OCI-LY7 (cell line): ENCODE measurements around the gene AKAP13.

Experiments used
- EZH2phosphoT487 ChIP-seq: fragments of 200-600 bp; sonication (generic); IDR thresholded peaks from 2 replicates; pipeline ENCODE4 v1.6.1; 2018; ENCODE audit warnings: low read depth, borderline replicate concordance, mild to moderate bottlenecking, mixed run types, antibody characterized with exemption, low read length, moderate library complexity, mixed read lengths
- TF ChIP-seq, protein P1 (sequence below): fragments of 200-600 bp; sonication (generic); conservative IDR thresholded peaks from 2 replicates; pipeline ENCODE4 v1.5.1; 2014; ENCODE audit warnings: mild to moderate bottlenecking, antibody characterized with exemption, low read length, moderate library complexity, mixed read lengths

DNA sequence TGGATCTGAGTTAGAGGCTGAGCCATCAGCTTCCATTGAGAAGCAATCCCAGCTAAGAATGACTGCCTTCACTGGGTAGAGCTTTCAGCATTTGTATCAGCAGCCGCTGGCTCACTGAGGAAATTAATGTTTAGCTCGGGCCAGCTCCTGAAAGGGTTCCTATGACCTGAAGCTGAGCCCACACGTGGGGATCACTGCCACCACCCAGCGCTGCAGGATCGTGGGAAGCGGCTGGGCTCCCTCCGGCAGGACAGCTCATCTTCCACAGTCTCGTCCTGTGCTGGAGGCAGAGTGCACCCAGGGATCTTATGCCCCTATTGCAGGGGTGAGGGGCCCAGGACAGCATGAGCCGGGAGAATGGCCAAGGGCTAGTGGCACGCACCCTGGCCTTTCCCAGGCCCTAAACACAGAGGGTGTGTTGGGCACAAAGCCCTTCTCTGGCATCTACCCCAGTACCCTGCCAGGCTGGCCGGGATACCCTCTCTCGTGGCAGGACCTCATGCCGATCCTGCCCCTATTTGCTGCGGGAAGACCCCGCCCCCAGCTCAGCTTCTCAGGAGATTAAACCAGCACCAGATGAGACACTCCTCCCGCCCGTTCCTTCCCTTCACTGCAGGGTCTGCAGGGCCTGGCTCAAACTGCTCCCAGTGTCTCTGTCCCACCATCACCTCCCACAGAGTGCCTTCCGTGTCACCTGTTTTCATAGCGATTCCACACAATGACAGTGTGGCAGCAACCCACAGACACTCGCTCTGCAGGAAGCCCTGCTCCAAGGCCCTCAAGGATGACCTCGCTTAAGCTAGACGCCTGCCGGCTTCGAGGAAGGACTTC, 385.8 kb downstream of the AKAP13 start:
- TF ChIP-seq, protein P1, sequence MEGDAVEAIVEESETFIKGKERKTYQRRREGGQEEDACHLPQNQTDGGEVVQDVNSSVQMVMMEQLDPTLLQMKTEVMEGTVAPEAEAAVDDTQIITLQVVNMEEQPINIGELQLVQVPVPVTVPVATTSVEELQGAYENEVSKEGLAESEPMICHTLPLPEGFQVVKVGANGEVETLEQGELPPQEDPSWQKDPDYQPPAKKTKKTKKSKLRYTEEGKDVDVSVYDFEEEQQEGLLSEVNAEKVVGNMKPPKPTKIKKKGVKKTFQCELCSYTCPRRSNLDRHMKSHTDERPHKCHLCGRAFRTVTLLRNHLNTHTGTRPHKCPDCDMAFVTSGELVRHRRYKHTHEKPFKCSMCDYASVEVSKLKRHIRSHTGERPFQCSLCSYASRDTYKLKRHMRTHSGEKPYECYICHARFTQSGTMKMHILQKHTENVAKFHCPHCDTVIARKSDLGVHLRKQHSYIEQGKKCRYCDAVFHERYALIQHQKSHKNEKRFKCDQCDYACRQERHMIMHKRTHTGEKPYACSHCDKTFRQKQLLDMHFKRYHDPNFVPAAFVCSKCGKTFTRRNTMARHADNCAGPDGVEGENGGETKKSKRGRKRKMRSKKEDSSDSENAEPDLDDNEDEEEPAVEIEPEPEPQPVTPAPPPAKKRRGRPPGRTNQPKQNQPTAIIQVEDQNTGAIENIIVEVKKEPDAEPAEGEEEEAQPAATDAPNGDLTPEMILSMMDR, result no peak
- TF ChIP-seq EZH2phosphoT487, result no peak
